Measurements from ENCODE around the gene OR2A7.
"Not testable (repeated sequence)": the region's sequence is repeated elsewhere in the genome, so short reads cannot be mapped to it uniquely, and the experiment has no call there.

GRCh38 chr7:144233039-144233438, 31.6 kb downstream of the OR2A7 start:
- not testable (repeated sequence) for TF ChIP-seq CTCF, POLR2A (IDR thresholded peaks at IDR 0.05)

All from adrenal gland (tissue), 5 donors.